ENCODE measurements around the gene MCCC2. TPM values are rescaled to one million over a fixed set of nuclear protein-coding genes. Genes with fewer than 3 reads are reported as not detected.
A peak's percentile ranks its signal among the peaks of the same experiment; 100 is the strongest.
"Not testable (repeated sequence)": the region's sequence is repeated elsewhere in the genome, so short reads cannot be mapped to it uniquely, and the experiment has no call there.

The MCCC2 gene
- 49.1 TPM for polyA plus RNA-seq (2012; ENCODE audit: low read depth, missing spikeins)

GRCh38 chr5:71586941-71587765, at the start of gene MCCC2:
TSS of gene MCCC2 (plus strand) at chr5:71587340. CDS start at chr5:71587426, 86 bp downstream.
- FAIRE-seq (peak; percentile 98), DNase-seq (ENCODE audit: insufficient read length, low spot score) (peak; percentile 86)
- TF ChIP-seq PAX5 (IDR thresholded peaks at IDR 0.05; ENCODE audit: insufficient read depth, low read length, severe bottlenecking) (peak; percentile 87), POU2F2 (IDR thresholded peaks at IDR 0.05; ENCODE audit: low read depth, low read length) (peak; percentile 78), POLR2AphosphoS5 (IDR thresholded peaks at IDR 0.05; ENCODE audit: low read depth, low read length) (peak; percentile 95), POLR2A (IDR thresholded peaks at IDR 0.05; ENCODE audit: low read depth, low read length) (peak; percentile 93), TAF1 (IDR thresholded peaks at IDR 0.05; ENCODE audit: low read depth, low read length) (peak; percentile 66), SPI1 (IDR thresholded peaks at IDR 0.05; ENCODE audit: low read depth, low read length) (peak; percentile 19; the same call in 1 of the 2 replicates)

DNA sequence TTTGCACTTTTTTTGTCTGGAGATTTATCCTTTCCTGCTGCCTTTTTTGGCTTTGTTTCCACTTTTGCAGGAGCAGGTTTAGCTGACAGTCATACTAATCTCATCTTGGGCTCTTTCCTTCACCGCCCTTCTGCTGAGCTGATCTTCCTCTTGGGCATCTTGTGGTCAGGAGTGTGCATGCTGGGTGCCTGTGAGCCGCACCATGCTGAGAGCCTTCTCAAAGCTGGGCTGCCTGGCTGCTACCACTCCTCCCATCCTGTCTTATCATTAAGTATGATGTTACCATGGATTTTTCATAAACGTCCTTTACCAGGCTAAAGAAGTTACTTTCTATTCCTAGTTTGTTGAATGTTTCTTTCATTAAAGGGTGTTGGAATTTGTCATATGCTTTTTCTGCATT, 49.5 kb upstream of the MCCC2 start:
- DNase-seq (ENCODE audit: insufficient read length, low spot score) (no peak), FAIRE-seq (no peak)
- TF ChIP-seq TAF1 (IDR thresholded peaks at IDR 0.05; ENCODE audit: low read depth, low read length) (no peak), POLR2AphosphoS5 (IDR thresholded peaks at IDR 0.05; ENCODE audit: low read depth, low read length) (no peak), POLR2A (IDR thresholded peaks at IDR 0.05; ENCODE audit: low read depth, low read length) (no peak), PAX5 (IDR thresholded peaks at IDR 0.05; ENCODE audit: insufficient read depth, low read length, severe bottlenecking) (no peak), POU2F2 (IDR thresholded peaks at IDR 0.05; ENCODE audit: low read depth, low read length) (no peak), SPI1 (IDR thresholded peaks at IDR 0.05; ENCODE audit: low read depth, low read length) (no peak)

DNA sequence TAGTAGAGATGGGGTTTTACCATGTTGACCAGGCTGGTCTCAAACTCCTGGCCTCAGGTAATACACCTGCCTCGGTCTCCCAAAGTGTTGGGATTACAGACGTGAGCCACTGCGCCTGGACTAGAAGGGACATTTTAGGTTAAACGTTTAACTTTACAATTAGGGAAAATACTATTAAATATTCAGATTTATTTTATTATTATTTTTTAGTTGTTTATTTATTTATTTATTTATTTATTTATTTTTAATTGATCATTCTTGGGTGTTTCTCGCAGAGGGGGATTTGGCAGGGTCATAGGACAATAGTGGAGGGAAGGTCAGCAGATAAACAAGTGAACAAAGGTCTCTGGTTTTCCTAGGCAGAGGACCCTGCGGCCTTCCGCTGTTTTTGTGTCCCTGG, 36.3 kb upstream of the MCCC2 start:
- not testable (repeated sequence) for FAIRE-seq; DNase-seq (ENCODE audit: insufficient read length, low spot score)

- not testable (repeated sequence) for FAIRE-seq; DNase-seq (ENCODE audit: insufficient read length, low spot score)
Observed at GRCh38 chr5:71551582-71551981, 35.6 kb upstream of the MCCC2 start.

DNA sequence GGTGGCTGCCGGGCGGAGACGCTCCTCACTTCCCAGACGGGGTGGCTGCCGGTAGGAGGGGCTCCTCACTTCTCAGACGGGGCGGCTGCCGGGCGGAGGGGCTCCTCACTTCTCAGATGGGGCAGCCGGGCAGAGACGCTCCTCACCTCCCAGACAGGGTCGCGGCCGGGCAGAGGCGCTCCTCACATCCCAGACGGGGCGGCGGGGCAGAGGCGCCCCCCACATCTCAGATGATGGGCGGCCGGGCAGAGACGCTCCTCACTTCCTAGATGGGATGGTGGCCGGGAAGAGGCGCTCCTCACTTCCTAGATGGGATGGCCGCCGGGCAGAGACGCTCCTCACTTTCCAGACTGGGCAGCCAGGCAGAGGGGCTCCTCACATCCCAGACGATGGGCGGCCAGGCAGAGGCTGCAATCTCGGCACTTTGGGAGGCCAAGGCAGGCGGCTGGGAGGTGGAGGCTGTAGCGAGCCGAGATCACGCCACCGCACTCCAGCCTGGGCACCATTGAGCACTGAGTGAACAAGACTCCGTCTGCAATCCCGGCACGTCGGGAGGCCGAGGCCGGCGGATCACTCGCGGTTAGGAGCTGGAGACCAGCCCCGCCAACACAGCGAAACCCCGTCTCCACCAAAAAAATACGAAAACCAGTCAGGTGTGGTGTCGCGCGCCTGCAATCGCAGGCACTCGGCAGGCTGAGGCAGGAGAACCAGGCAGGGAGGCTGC, 35.0 kb upstream of the MCCC2 start:
- FAIRE-seq; DNase-seq (ENCODE audit: insufficient read length, low spot score): not testable (repeated sequence)

DNA sequence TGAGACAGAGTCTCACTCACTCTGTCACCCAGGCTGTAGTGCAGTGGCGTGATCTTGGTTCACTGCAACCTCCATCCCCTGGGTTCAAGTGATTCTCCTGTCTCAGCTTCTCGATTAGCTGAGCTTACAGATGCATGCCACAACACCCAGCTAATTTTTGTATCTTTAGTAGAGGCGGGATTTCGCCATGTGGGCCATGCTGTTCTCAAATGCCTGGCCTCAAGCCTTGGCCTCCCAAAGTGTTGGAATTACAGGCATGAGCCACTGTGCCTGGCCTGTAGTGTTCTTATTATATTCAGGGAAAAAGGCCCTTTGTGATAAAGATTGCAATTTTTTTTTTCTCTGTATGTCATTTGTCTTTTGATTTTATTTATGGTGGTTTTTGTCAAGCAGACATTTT, 24.0 kb upstream of the MCCC2 start:
- no peak for TF ChIP-seq POLR2AphosphoS5 (IDR thresholded peaks at IDR 0.05; ENCODE audit: low read depth, low read length)
- no peak for TF ChIP-seq PAX5 (IDR thresholded peaks at IDR 0.05; ENCODE audit: insufficient read depth, low read length, severe bottlenecking)
- TF ChIP-seq TAF1 (IDR thresholded peaks at IDR 0.05; ENCODE audit: low read depth, low read length): no peak
- TF ChIP-seq POLR2A (IDR thresholded peaks at IDR 0.05; ENCODE audit: low read depth, low read length): no peak
- TF ChIP-seq SPI1 (IDR thresholded peaks at IDR 0.05; ENCODE audit: low read depth, low read length): no peak
- TF ChIP-seq POU2F2 (IDR thresholded peaks at IDR 0.05; ENCODE audit: low read depth, low read length): no peak
- DNase-seq (ENCODE audit: insufficient read length, low spot score) (no peak), FAIRE-seq (no peak)

GRCh38 chr5:71564895-71565294, 22.2 kb upstream of the MCCC2 start:
- FAIRE-seq: no peak
- no peak for TF ChIP-seq POU2F2 (IDR thresholded peaks at IDR 0.05; ENCODE audit: low read depth, low read length)
- no peak for TF ChIP-seq SPI1 (IDR thresholded peaks at IDR 0.05; ENCODE audit: low read depth, low read length)
- no peak for TF ChIP-seq TAF1 (IDR thresholded peaks at IDR 0.05; ENCODE audit: low read depth, low read length)
- DNase-seq (ENCODE audit: insufficient read length, low spot score): no peak

DNA sequence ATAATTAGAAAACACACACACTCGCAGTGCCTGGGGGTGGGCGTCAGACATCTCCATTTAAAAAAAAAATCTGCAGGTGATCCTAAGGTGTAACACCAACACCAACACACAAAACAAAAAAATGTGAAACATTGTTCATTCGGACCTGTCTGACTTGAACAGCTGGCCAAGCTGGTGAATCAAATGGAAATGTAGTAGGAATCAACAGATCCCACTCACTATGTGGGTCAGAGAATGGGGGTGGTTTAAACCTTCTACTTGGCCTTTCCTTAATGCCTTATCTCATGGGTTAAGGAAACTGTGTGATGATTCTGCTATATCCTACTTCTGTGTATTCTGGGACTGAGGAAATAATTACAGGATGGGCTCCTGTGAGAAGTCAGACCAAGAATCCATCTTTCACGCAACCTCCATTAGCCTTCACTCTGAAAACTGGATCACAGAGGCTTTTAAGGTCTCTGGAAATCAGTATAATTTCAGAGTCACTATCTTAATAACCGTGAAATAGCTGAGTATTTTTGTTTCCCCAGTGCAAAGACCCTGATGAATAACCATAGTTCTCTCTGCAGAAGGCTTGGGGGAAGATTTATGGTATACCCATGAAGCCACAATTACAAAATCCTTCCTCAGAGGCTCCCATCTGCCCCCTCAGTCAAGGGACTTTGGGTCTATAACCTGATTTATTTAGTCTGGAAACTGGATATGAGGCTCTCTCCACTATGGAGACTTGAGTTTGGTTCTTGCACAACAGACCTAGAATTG, 17.2 kb upstream of the MCCC2 start:
- FAIRE-seq (no peak), DNase-seq (ENCODE audit: insufficient read length, low spot score) (no peak)
- TF ChIP-seq PAX5 (IDR thresholded peaks at IDR 0.05; ENCODE audit: insufficient read depth, low read length, severe bottlenecking) (no peak), POU2F2 (IDR thresholded peaks at IDR 0.05; ENCODE audit: low read depth, low read length) (no peak), TAF1 (IDR thresholded peaks at IDR 0.05; ENCODE audit: low read depth, low read length) (no peak), SPI1 (IDR thresholded peaks at IDR 0.05; ENCODE audit: low read depth, low read length) (no peak), POLR2A (IDR thresholded peaks at IDR 0.05; ENCODE audit: low read depth, low read length) (no peak), POLR2AphosphoS5 (IDR thresholded peaks at IDR 0.05; ENCODE audit: low read depth, low read length) (no peak)

DNA sequence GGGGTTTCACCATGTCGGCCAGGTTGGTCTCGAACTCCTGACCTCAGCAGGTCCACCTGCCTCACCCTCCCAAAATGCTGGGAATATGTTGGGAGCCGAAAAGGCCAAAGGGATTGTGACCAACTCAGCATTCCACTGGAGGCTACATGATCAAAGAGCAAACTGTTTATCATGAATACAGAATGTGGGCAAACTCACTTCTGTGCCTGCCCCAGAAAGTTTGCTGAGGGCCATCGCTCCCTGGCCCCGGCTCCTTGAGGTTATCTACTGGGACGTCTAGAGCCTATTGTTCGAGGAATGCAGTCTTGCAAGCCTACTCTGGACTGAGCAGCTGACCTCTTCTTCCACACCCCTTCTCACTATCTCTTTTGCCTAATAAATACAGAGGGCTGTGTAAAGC, 15.3 kb upstream of the MCCC2 start:
- FAIRE-seq; DNase-seq (ENCODE audit: insufficient read length, low spot score): not testable (repeated sequence)

DNA sequence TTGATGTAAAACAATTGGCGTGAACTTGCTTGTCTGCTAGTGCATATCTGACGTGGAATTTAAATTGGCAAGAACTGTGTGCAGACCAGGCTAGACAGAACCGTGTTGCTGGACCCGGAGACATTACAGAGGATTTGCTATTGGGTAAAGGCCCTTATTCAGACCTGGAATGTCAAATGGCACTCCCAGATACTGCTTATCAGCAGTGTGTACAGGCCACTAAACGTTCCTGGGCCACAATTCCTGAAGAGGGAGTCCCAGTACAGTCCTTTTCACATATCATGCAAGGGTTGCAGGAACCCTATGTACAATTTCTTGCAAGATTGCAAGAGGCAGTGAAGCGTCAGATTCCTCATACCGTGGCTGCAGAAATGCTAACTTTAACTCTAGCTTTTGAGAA, 13.5 kb upstream of the MCCC2 start:
- FAIRE-seq (no peak), DNase-seq (ENCODE audit: insufficient read length, low spot score) (no peak)
- TF ChIP-seq TAF1 (IDR thresholded peaks at IDR 0.05; ENCODE audit: low read depth, low read length) (no peak), POLR2AphosphoS5 (IDR thresholded peaks at IDR 0.05; ENCODE audit: low read depth, low read length) (no peak), POLR2A (IDR thresholded peaks at IDR 0.05; ENCODE audit: low read depth, low read length) (no peak), POU2F2 (IDR thresholded peaks at IDR 0.05; ENCODE audit: low read depth, low read length) (no peak), PAX5 (IDR thresholded peaks at IDR 0.05; ENCODE audit: insufficient read depth, low read length, severe bottlenecking) (no peak), SPI1 (IDR thresholded peaks at IDR 0.05; ENCODE audit: low read depth, low read length) (no peak)

DNA sequence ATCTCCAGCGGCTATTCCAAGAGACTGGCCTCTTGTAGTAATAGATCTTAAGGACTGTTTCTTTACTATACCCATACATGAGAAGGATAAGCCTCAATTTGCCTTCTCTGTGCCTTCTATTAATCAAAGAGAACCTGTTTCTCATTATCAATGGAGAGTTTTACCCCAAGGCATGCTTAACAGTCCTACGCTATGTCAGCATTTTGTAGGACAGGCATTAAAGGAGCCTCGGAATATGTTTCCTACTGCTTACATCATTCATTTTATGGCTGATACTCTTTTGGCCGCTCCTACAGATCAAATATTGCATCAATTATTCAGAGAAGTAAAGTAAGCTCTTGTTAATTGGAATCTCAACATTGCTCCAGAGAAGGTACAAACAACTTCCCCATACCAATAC, 11.6 kb upstream of the MCCC2 start:
- DNase-seq (ENCODE audit: insufficient read length, low spot score); FAIRE-seq: not testable (repeated sequence)

Measured in GM12891 (cell line).